Measurements from ENCODE around the gene ACAD8.
A peak's percentile ranks its signal among the peaks of the same experiment; 100 is the strongest.

The ACAD8 gene

DNA sequence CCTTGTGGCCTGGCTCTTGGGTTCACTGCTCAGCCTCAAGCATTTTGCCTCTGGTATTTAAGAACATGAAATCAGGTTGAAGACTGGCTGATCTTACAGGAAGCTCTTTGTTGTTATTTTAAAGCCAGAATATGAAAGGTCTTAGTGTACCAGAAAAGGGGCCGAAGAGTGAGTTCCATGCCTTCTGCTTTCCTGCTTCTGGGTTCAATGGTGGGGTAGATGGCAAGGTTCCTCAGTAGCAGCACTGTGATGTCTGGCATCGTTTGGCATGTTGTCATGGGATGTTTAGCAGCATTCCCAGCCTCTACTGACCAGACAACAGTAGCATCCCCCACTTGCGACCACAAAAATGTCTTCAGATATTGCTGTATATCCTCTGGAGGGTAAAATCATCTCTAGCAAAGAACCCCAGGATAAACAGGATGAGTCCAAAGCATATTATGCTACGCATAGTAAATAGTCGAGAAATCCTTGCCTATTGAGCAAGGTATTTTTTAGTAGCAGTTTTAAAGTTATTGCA, 26.5 kb upstream of the ACAD8 start:
- H3K36me3 ChIP-seq (ENCODE audit: insufficient read depth, low read length), result no peaks in the 10 kb centered on the region
- H3K79me2 ChIP-seq (ENCODE audit: control insufficient read depth, insufficient read depth, low read length, unreplicated experiment), result peaks cover 78% of the 10 kb centered on the region
- peaks cover 29% of the 10 kb centered on the region for H3K4me1 ChIP-seq (ENCODE audit: control insufficient read depth, insufficient read depth, low read length, unreplicated experiment)
- H3K27ac ChIP-seq (ENCODE audit: low read depth, low read length), result no peak overlapping the region
- H2AFZ ChIP-seq (ENCODE audit: low read length, unreplicated experiment), result no peak overlapping the region
- H3K27me3 ChIP-seq (ENCODE audit: insufficient read depth, low read length), result no peaks in the 10 kb centered on the region
- H3K4me3 ChIP-seq (ENCODE audit: low read depth, low read length), result peak overlapping the region; percentile 94

DNA sequence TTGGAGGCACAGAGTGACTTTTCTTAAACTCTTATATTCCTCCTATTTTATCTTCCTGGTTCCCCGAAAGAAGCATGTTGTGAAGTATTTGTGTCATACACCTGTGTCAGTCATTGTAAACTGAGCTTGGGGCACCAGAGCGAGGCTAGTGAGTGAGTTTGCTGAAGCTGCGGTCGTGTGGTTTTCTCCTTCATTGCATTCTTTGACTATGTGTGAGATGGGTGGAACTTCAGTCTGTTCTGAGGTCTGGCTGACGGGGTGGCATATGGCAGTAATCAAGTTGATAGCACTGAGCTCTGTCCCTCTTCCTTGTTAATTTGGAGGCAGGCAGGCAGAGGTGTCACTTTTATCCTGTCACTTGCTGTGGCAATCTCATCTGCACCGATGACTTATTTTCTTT, 24.7 kb upstream of the ACAD8 start:
- H2AFZ ChIP-seq (ENCODE audit: low read length, unreplicated experiment), result no peak overlapping the region
- H3K79me2 ChIP-seq (ENCODE audit: control insufficient read depth, insufficient read depth, low read length, unreplicated experiment), result peaks cover 65% of the 10 kb centered on the region
- H3K4me3 ChIP-seq (ENCODE audit: low read depth, low read length), result no peak overlapping the region
- no peaks in the 10 kb centered on the region for H3K36me3 ChIP-seq (ENCODE audit: insufficient read depth, low read length)
- H3K27me3 ChIP-seq (ENCODE audit: insufficient read depth, low read length), result no peaks in the 10 kb centered on the region
- H3K4me1 ChIP-seq (ENCODE audit: control insufficient read depth, insufficient read depth, low read length, unreplicated experiment), result peaks cover 17% of the 10 kb centered on the region
- no peak overlapping the region for H3K27ac ChIP-seq (ENCODE audit: low read depth, low read length)

DNA sequence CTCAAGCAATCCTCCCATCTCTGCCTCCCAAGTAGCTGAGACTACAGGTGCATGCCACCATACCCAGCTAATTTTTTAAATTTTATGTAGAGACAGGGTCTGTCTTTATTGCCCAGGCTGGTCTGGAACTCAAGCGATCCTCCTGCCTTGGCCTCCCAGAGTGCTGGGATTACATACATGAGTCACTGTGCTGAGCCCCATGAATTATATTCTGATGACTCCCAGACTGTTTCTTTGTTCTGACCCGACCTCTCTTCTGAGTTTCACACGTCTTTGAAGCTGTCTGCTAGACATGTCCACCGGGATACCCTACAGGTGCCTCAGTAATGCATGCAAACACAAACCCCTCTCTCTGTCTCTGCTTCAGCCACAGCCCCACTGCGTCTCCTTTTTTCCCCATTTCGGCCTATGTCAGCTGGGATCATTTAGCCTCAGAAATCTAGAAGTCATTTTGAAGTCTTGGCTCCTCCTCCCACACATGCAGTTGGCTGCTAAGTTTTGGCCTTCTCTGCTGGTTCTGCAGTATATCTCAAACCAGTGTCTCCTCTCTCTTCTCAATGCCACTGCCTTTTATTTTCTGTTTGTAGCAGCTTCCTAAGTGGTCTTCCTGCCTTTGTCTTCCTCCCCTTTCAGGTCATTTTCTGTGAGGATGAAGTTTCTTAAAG, 24.1 kb upstream of the ACAD8 start:
- peaks cover 17% of the 10 kb centered on the region for H3K4me1 ChIP-seq (ENCODE audit: control insufficient read depth, insufficient read depth, low read length, unreplicated experiment)
- peaks cover 64% of the 10 kb centered on the region for H3K79me2 ChIP-seq (ENCODE audit: control insufficient read depth, insufficient read depth, low read length, unreplicated experiment)
- no peaks in the 10 kb centered on the region for H3K27me3 ChIP-seq (ENCODE audit: insufficient read depth, low read length)
- no peak overlapping the region for H3K27ac ChIP-seq (ENCODE audit: low read depth, low read length)
- no peaks in the 10 kb centered on the region for H3K36me3 ChIP-seq (ENCODE audit: insufficient read depth, low read length)
- H3K4me3 ChIP-seq (ENCODE audit: low read depth, low read length), result no peak overlapping the region
- H2AFZ ChIP-seq (ENCODE audit: low read length, unreplicated experiment), result no peak overlapping the region

DNA sequence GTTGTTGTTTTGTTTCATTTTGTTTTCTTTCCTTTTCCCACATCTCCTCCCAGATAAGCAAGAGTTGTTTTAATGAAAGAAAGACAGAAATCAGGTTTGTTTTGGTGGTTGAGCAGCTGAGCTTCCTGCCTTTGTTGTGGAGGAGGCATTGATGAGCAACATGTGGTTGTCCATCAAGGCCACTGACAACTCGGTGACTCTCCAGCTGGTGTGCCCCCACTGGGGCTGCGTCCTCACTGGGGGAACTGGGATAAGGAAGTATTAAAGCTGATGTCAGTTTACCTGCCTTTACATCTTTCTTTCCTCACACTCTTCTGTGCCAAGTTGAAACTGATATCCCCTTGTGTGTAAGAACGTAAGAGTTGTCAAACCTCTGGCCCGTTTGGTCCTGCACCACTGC, 23.0 kb upstream of the ACAD8 start:
- H2AFZ ChIP-seq (ENCODE audit: low read length, unreplicated experiment), result no peak overlapping the region
- H3K36me3 ChIP-seq (ENCODE audit: insufficient read depth, low read length), result no peaks in the 10 kb centered on the region
- peaks cover 17% of the 10 kb centered on the region for H3K4me1 ChIP-seq (ENCODE audit: control insufficient read depth, insufficient read depth, low read length, unreplicated experiment)
- no peak overlapping the region for H3K27ac ChIP-seq (ENCODE audit: low read depth, low read length)
- peaks cover 63% of the 10 kb centered on the region for H3K79me2 ChIP-seq (ENCODE audit: control insufficient read depth, insufficient read depth, low read length, unreplicated experiment)
- H3K4me3 ChIP-seq (ENCODE audit: low read depth, low read length), result no peak overlapping the region
- no peaks in the 10 kb centered on the region for H3K27me3 ChIP-seq (ENCODE audit: insufficient read depth, low read length)

DNA sequence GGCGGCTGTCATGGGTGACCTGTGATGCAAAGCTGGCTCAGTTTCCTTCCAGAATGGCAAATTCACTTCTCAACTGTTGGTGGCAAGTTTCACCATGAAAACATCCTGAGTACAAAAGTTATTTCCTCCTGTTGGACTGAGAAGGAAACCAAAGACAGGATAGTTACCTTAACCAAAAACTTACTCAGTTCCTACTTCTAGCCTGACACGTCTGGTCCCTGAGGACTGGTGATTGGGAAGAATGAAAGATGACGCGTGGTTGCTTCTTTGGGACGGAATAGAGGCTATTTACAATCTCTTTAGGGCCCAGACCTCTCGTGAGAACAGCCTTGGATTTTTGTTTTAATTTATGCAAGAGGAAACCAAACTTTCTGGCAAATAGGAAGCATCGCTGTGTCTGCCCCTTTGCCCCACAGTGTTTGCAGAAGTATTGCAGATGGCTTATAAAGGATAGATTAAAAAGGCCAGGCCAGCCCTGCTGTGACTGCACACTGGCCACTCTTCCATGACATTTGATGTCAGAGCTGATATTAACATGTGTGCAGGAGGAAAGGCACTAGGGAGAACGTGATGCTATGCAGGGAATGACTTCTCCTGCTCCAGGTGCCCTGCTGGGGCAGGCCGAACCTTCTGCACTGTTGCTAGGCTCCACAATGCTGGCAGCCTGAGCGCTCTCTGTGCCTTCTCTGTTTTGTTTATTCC, 21.3 kb upstream of the ACAD8 start:
- Histone ChIP-seq H3K4me3 (ENCODE audit: low read depth, low read length) (no peak overlapping the region), H3K36me3 (ENCODE audit: insufficient read depth, low read length) (no peaks in the 10 kb centered on the region), H2AFZ (ENCODE audit: low read length, unreplicated experiment) (no peak overlapping the region), H3K27ac (ENCODE audit: low read depth, low read length) (no peak overlapping the region), H3K79me2 (ENCODE audit: control insufficient read depth, insufficient read depth, low read length, unreplicated experiment) (peaks cover 45% of the 10 kb centered on the region), H3K4me1 (ENCODE audit: control insufficient read depth, insufficient read depth, low read length, unreplicated experiment) (peaks cover 5% of the 10 kb centered on the region), H3K27me3 (ENCODE audit: insufficient read depth, low read length) (no peaks in the 10 kb centered on the region)

DNA sequence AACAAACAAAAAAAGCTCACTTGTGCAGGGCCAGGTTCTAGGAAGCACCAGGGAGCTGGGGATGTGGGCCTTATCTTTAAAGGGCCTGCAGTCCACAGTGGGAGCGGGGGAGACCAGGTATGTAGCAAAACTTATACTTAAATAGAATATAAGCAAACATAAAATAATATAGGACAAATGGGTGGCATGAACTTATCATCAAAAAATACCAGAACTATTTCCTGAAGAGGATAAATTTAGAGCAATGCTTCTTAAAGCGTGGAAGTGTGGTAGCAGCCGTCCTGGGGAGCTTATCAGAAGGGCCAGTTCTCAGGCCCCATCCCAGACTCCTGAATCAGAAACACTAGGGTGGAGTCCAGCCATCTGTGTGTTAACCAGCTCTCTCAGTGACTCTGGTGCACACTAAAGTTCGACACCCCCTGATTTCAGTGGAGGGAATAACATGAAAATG, 19.6 kb upstream of the ACAD8 start:
- Histone ChIP-seq H3K4me3 (ENCODE audit: low read depth, low read length) (no peak overlapping the region), H3K27me3 (ENCODE audit: insufficient read depth, low read length) (no peaks in the 10 kb centered on the region), H3K27ac (ENCODE audit: low read depth, low read length) (no peak overlapping the region), H3K36me3 (ENCODE audit: insufficient read depth, low read length) (no peaks in the 10 kb centered on the region), H3K79me2 (ENCODE audit: control insufficient read depth, insufficient read depth, low read length, unreplicated experiment) (peaks cover 32% of the 10 kb centered on the region), H3K4me1 (ENCODE audit: control insufficient read depth, insufficient read depth, low read length, unreplicated experiment) (peaks cover 4% of the 10 kb centered on the region), H2AFZ (ENCODE audit: low read length, unreplicated experiment) (no peak overlapping the region)

DNA sequence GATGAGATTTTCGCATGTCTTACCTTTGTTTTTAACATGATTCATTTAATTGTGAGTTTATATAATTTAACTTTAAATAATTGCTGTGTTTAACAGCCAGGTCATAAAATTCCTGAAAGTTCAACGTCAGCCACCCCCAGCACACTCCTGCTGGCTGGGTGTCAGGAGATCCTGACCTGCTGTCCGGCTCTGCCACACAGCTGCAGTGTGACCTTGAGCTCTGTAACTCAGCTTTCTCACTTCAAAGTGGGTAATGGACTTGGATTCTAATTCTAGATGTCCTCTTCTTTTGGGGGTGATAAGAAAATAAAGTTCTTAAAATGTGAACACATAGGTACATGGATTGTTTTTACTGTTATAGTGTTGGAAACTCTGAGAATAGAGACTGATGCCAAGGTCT, 18.0 kb upstream of the ACAD8 start:
- Histone ChIP-seq H3K4me1 (ENCODE audit: control insufficient read depth, insufficient read depth, low read length, unreplicated experiment) (no peaks in the 10 kb centered on the region), H3K27me3 (ENCODE audit: insufficient read depth, low read length) (no peaks in the 10 kb centered on the region), H2AFZ (ENCODE audit: low read length, unreplicated experiment) (no peak overlapping the region), H3K4me3 (ENCODE audit: low read depth, low read length) (no peak overlapping the region), H3K36me3 (ENCODE audit: insufficient read depth, low read length) (no peaks in the 10 kb centered on the region), H3K79me2 (ENCODE audit: control insufficient read depth, insufficient read depth, low read length, unreplicated experiment) (peaks cover 18% of the 10 kb centered on the region), H3K27ac (ENCODE audit: low read depth, low read length) (no peak overlapping the region)

DNA sequence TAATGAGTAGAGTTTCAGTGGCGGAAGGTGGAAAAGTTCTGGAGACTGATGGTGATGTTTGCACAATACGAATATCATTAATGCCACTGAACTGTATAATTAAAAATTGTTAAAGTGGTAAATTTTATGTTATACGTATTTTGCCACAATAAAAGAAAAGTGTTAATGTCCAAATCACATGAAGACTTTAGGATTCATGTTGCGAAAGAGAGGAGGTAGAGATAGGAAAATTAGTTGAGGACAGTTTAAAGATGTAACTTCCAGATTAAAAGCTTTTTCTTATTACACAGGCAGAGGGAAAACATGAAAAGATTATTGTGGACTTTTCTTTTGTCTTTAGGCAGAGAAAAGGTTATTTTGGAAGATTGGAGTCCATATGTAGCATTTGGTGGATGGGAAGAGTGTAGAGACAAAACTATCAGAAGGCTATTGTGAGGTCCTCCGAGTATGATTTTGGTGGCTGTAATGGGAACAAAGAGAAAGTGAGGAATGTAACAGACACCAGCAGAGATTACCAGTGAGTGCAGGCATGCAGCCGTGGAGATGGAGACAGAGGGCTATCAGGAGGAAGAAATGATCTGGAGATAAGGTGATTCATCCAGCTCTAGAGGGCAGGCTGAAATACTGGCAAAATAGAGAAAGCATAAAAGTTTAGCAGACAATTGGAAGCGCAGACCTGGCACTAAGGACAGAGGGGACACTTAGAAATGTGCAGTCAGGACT, 16.4 kb upstream of the ACAD8 start:
- H2AFZ ChIP-seq (ENCODE audit: low read length, unreplicated experiment), result no peak overlapping the region
- H3K27me3 ChIP-seq (ENCODE audit: insufficient read depth, low read length), result no peaks in the 10 kb centered on the region
- H3K4me1 ChIP-seq (ENCODE audit: control insufficient read depth, insufficient read depth, low read length, unreplicated experiment), result no peaks in the 10 kb centered on the region
- H3K4me3 ChIP-seq (ENCODE audit: low read depth, low read length), result no peak overlapping the region
- H3K79me2 ChIP-seq (ENCODE audit: control insufficient read depth, insufficient read depth, low read length, unreplicated experiment), result peaks cover 8% of the 10 kb centered on the region
- no peak overlapping the region for H3K27ac ChIP-seq (ENCODE audit: low read depth, low read length)
- no peaks in the 10 kb centered on the region for H3K36me3 ChIP-seq (ENCODE audit: insufficient read depth, low read length)

DNA sequence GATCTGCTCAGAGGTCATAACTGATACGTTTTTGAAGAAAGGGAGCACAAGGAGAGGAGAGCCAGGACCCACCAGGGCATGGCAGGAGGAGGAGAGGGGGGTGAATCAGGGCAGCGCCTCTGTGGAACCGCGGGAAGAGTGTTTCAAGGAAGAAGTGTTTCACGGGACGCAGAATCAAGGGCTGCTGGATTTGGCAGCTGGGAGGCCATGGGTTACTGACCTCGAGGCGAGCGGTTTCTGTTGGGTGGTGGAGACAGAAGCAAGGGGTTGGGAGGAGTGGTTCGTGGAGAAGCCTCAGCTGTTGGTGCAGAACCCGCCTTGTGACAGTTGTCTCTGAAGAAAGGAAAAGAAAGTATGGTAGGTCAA, 15.8 kb upstream of the ACAD8 start:
- Histone ChIP-seq H3K4me1 (ENCODE audit: control insufficient read depth, insufficient read depth, low read length, unreplicated experiment) (no peaks in the 10 kb centered on the region), H3K4me3 (ENCODE audit: low read depth, low read length) (no peak overlapping the region), H3K36me3 (ENCODE audit: insufficient read depth, low read length) (no peaks in the 10 kb centered on the region), H3K79me2 (ENCODE audit: control insufficient read depth, insufficient read depth, low read length, unreplicated experiment) (peaks cover 3% of the 10 kb centered on the region), H3K27ac (ENCODE audit: low read depth, low read length) (no peak overlapping the region), H2AFZ (ENCODE audit: low read length, unreplicated experiment) (no peak overlapping the region), H3K27me3 (ENCODE audit: insufficient read depth, low read length) (no peaks in the 10 kb centered on the region)

DNA sequence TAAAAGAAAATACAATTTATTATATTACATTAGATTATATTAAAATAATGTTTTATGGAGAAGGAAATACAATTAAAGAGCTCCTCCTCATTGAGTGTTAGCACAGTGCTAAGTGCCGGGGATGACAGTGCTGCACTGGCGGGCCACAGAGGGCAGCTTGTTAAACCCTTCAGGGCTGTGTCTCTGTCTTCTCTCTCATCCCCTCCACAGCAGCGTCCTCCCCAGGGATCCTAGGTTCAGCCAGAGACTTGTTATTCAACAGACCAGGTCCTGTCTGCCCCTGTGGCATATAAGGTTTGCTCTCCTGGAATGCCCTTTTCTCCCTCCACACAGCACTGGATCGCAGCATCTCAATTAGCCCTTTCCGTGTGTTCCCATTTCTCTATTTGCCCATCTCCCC, 14.4 kb upstream of the ACAD8 start:
- H3K4me3 ChIP-seq (ENCODE audit: low read depth, low read length), result no peak overlapping the region

More for the DNA sequence above, 14.4 kb upstream of the ACAD8 start:
- Histone ChIP-seq H3K4me1 (ENCODE audit: control insufficient read depth, insufficient read depth, low read length, unreplicated experiment) (no peaks in the 10 kb centered on the region), H2AFZ (ENCODE audit: low read length, unreplicated experiment) (no peak overlapping the region), H3K27me3 (ENCODE audit: insufficient read depth, low read length) (no peaks in the 10 kb centered on the region), H3K36me3 (ENCODE audit: insufficient read depth, low read length) (no peaks in the 10 kb centered on the region), H3K27ac (ENCODE audit: low read depth, low read length) (no peak overlapping the region), H3K79me2 (ENCODE audit: control insufficient read depth, insufficient read depth, low read length, unreplicated experiment) (peaks cover 3% of the 10 kb centered on the region)
